HEK293 (cell line): Measurements from ENCODE around the gene RPUSD1.
A peak's percentile ranks its signal among the peaks of the same experiment; 100 is the strongest.

Source experiments
- CTCF ChIA-PET: fragments of 350-600 bp; formaldehyde crosslinking; extraction: SDS; loops from one replicate; lab custom pipeline; 2021; ENCODE audit warnings: antibody characterized with exemption; lab: Yijun Ruan, JAX
- POLR2A ChIA-PET: fragments of 300-600 bp; formaldehyde crosslinking; extraction: SDS; loops from one replicate; lab custom pipeline; 2020; ENCODE audit warnings: antibody characterized with exemption, inconsistent platforms; lab: Yijun Ruan, JAX
- H3K27ac ChIP-seq: fragments of 200-500 bp; sonication (Bioruptor generic); 2 replicates; pipeline ENCODE4 v1.5.1; 2014; ENCODE audit warnings: low read depth, low read length, control low read depth, inconsistent platforms; ENCODE audit errors: extremely low read depth
- H3K36me3 ChIP-seq, 2 experiments: fragments of 200-500 bp in 1 of 2; sonication (Bioruptor generic) in 1 of 2; 1 replicate in 1 of 2; 2 replicates in 1 of 2; pipeline ENCODE4 v1.5.1; 2014 to 2017; ENCODE audit warnings: inconsistent platforms in 2 of 2, low read length in 2 of 2; ENCODE audit not compliant: control insufficient read depth in 2 of 2, insufficient read depth in 1 of 2
- H3K4me1 ChIP-seq: fragments of 200-500 bp; sonication (Bioruptor generic); 2 replicates; pipeline ENCODE4 v1.5.1; 2014; ENCODE audit warnings: mild to moderate bottlenecking, low read length, inconsistent platforms; ENCODE audit not compliant: control insufficient read depth, insufficient read depth
- H3K4me3 ChIP-seq: 2 replicates; pipeline ENCODE4 v1.5.1; 2011; ENCODE audit warnings: low read depth, mild to moderate bottlenecking, control low read depth, low read length, moderate library complexity
- H3K9me3 ChIP-seq: fragments of 200-500 bp; sonication (Bioruptor generic); 2 replicates; pipeline ENCODE4 v1.5.1; 2014; ENCODE audit warnings: low read depth, low read length, inconsistent platforms; ENCODE audit not compliant: control insufficient read depth, insufficient read depth
- TCF7L2 ChIP-seq: IDR thresholded peaks from 2 replicates; pipeline ENCODE4 v1.6.1; 2011; ENCODE audit warnings: low read depth, mild to moderate bottlenecking, inconsistent platforms, low read length, moderate library complexity, borderline replicate concordance
- ZBTB1 ChIP-seq: fragments of 450-650 bp; formaldehyde crosslinking; IDR thresholded peaks from 2 replicates; pipeline ENCODE4 v1.5.1; 2016; ENCODE audit warnings: missing biosample characterization, missing genetic modification characterization
- ZBTB6 ChIP-seq: fragments of 450-650 bp; formaldehyde crosslinking; IDR thresholded peaks from 2 replicates; pipeline ENCODE4 v1.5.1; 2017; ENCODE audit warnings: missing biosample characterization, missing genetic modification characterization
- ZBTB7A ChIP-seq: fragments of 450-650 bp; formaldehyde crosslinking; IDR thresholded peaks from 2 replicates; pipeline ENCODE4 v1.5.1; 2016; ENCODE audit warnings: low read depth, missing biosample characterization, missing genetic modification characterization
- ZBTB8A ChIP-seq: fragments of 450-650 bp; formaldehyde crosslinking; IDR thresholded peaks from 2 replicates; pipeline ENCODE4 v1.5.1; 2016; ENCODE audit warnings: missing biosample characterization, missing genetic modification characterization
- ZNF10 ChIP-seq: fragments of 450-650 bp; formaldehyde crosslinking; IDR thresholded peaks from 2 replicates; pipeline ENCODE4 v1.5.1; 2017; ENCODE audit warnings: missing biosample characterization, missing genetic modification characterization
- ZNF248 ChIP-seq: fragments of 450-650 bp; formaldehyde crosslinking; IDR thresholded peaks from 2 replicates; pipeline ENCODE4 v1.5.1; 2017; ENCODE audit warnings: missing biosample characterization, missing genetic modification characterization
- ZNF324 ChIP-seq: fragments of 450-650 bp; formaldehyde crosslinking; IDR thresholded peaks from 2 replicates; pipeline ENCODE4 v1.5.1; 2016; ENCODE audit warnings: missing biosample characterization, missing genetic modification characterization
- ZNF341 ChIP-seq: fragments of 450-650 bp; formaldehyde crosslinking; IDR thresholded peaks from 2 replicates; pipeline ENCODE4; 2016; ENCODE audit warnings: low read depth, missing biosample characterization, missing genetic modification characterization
- ZNF658 ChIP-seq: fragments of 450-650 bp; formaldehyde crosslinking; IDR thresholded peaks from 2 replicates; pipeline ENCODE4; 2016; ENCODE audit warnings: missing biosample characterization, missing genetic modification characterization
- ZNF777 ChIP-seq: fragments of 450-650 bp; formaldehyde crosslinking; IDR thresholded peaks from 2 replicates; pipeline ENCODE4 v1.5.1; 2017; ENCODE audit warnings: missing biosample characterization, missing genetic modification characterization, borderline replicate concordance
- TF ChIP-seq, protein P1 (sequence below): fragments of 450-650 bp; formaldehyde crosslinking; IDR thresholded peaks from 2 replicates; pipeline ENCODE4 v1.5.1; 2017; ENCODE audit warnings: missing biosample characterization, missing genetic modification characterization
- TF ChIP-seq, protein P2 (sequence below): fragments of 450-650 bp; formaldehyde crosslinking; IDR thresholded peaks from 2 replicates; pipeline ENCODE4 v1.5.1; 2016; ENCODE audit warnings: missing biosample characterization, missing genetic modification characterization, borderline replicate concordance
- TF ChIP-seq, protein P3 (sequence below): fragments of 450-650 bp; formaldehyde crosslinking; IDR thresholded peaks from 2 replicates; pipeline ENCODE4 v1.5.1; 2016; ENCODE audit warnings: missing biosample characterization, missing genetic modification characterization

Gene RPUSD1

GRCh38 chr16:799111-799947 is 11.1 kb upstream of the RPUSD1 start (continued):
- TF ChIP-seq, protein P1, sequence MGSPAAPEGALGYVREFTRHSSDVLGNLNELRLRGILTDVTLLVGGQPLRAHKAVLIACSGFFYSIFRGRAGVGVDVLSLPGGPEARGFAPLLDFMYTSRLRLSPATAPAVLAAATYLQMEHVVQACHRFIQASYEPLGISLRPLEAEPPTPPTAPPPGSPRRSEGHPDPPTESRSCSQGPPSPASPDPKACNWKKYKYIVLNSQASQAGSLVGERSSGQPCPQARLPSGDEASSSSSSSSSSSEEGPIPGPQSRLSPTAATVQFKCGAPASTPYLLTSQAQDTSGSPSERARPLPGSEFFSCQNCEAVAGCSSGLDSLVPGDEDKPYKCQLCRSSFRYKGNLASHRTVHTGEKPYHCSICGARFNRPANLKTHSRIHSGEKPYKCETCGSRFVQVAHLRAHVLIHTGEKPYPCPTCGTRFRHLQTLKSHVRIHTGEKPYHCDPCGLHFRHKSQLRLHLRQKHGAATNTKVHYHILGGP (tag by site-specific recombination), result no peak
- TF ChIP-seq ZNF341 (tag by site-specific recombination) (no peak), ZNF777 (no peak)

DNA sequence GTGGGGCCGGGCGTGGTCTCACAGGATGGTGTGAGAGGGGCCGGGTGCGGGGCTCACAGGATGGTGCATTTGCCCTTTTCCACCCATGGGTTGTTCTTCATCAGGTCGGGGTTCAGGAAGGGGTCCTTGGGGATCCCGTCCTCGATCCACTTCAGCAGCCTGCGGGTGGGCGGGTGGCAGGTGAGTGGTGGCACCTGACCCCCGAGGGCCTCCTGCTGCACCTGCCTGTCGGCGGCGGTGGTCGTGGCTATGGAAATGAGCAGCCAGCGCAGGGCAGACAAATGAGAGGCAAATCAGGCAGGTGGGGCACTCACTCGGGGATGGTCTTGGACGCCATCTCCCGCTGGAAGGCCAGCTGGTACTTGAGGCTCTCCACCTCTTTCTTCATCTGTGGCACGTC is 10.5 kb upstream of the RPUSD1 start:
- TF ChIP-seq, protein P2, sequence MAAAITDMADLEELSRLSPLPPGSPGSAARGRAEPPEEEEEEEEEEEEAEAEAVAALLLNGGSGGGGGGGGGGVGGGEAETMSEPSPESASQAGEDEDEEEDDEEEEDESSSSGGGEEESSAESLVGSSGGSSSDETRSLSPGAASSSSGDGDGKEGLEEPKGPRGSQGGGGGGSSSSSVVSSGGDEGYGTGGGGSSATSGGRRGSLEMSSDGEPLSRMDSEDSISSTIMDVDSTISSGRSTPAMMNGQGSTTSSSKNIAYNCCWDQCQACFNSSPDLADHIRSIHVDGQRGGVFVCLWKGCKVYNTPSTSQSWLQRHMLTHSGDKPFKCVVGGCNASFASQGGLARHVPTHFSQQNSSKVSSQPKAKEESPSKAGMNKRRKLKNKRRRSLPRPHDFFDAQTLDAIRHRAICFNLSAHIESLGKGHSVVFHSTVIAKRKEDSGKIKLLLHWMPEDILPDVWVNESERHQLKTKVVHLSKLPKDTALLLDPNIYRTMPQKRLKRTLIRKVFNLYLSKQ (tag by site-specific recombination), result no peak
- TF ChIP-seq ZBTB8A (tag by site-specific recombination) (0 out of 2 replicates have a peak, but pooled peaks have one; percentile 24), ZBTB7A (tag by site-specific recombination) (no peak), ZBTB1 (tag by site-specific recombination) (no peak), ZNF10 (tag by site-specific recombination) (peak; percentile 74; the same call in 1 of the 2 replicates), ZNF658 (tag by site-specific recombination) (no peak)
- TF ChIP-seq, protein P3, sequence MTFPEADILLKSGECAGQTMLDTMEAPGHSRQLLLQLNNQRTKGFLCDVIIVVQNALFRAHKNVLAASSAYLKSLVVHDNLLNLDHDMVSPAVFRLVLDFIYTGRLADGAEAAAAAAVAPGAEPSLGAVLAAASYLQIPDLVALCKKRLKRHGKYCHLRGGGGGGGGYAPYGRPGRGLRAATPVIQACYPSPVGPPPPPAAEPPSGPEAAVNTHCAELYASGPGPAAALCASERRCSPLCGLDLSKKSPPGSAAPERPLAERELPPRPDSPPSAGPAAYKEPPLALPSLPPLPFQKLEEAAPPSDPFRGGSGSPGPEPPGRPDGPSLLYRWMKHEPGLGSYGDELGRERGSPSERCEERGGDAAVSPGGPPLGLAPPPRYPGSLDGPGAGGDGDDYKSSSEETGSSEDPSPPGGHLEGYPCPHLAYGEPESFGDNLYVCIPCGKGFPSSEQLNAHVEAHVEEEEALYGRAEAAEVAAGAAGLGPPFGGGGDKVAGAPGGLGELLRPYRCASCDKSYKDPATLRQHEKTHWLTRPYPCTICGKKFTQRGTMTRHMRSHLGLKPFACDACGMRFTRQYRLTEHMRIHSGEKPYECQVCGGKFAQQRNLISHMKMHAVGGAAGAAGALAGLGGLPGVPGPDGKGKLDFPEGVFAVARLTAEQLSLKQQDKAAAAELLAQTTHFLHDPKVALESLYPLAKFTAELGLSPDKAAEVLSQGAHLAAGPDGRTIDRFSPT, result peak; percentile 43; the same call in 1 of the 2 replicates
- Histone ChIP-seq H3K9me3 (no peaks in the 10 kb centered on the region), H3K4me3 (no peak overlapping the region), H3K27ac (no peak overlapping the region), H3K36me3 (peaks cover 0 to 38% of the 10 kb centered on the region in 2 experiments; a peak in 1 of 3 replicates), H3K4me1 (peaks cover 2% of the 10 kb centered on the region; the same call in 1 of the 2 replicates)
- CTCF ChIA-PET, result interaction anchor here (0.7 kb wide), 1 partner anchor 259 kb away, joined by 4 read pairs; no protein-coding TSS in a partner anchor
- POLR2A ChIA-PET, result interaction anchor here (3.7 kb wide), 1 partner anchor 10 kb away, joined by 23 read pairs; the partner anchor contains the start of genes CHTF18 and RPUSD1

GRCh38 chr16:797686-798085 is 9.5 kb upstream of the RPUSD1 start:
- Histone ChIP-seq H3K4me3 (no peak overlapping the region), H3K27ac (no peak overlapping the region), H3K36me3 (peaks cover 0 to 47% of the 10 kb centered on the region in 2 experiments; a peak in 1 of 3 replicates), H3K4me1 (peaks cover 2% of the 10 kb centered on the region; the same call in 1 of the 2 replicates), H3K9me3 (no peaks in the 10 kb centered on the region)
- POLR2A ChIA-PET, result no interaction called here
- CTCF ChIA-PET, result no interaction called here
- no peak for TF ChIP-seq ZNF324 (tag by site-specific recombination)
- TF ChIP-seq ZBTB6 (tag by site-specific recombination), result no peak
- no peak for TF ChIP-seq ZNF248
- TF ChIP-seq TCF7L2, result no peak
